DLD1 (cell line): ENCODE measurements around the gene JKAMP.

Experiments
- in situ Hi-C: cut with HindIII; loops from 2 replicates; pipeline ENCODE4 v1.10.0; 2017; ENCODE audit warnings: low sequenced_read_pairs

JKAMP gene

DNA sequence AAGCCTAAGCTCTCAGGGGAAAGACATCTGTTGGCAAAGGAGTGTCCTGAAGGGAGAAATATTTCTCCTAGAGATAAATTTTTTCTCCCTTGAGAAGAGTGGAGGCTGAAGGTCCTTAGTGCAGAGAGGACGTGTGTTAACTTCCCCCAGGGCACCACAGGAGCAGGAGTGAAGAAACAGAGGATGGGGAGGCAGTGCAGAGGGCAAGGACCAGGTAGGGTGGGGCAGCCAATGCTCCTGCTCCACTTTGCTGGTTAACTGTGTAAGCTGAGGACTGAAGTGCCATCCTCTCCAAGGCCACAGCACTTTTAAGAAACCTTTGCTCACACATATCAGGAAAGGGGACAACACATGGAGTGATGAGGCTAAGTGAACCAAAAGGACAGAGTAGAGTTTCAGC is 4.2 kb upstream of the JKAMP start:
- in situ Hi-C loops = no loop called here

DNA sequence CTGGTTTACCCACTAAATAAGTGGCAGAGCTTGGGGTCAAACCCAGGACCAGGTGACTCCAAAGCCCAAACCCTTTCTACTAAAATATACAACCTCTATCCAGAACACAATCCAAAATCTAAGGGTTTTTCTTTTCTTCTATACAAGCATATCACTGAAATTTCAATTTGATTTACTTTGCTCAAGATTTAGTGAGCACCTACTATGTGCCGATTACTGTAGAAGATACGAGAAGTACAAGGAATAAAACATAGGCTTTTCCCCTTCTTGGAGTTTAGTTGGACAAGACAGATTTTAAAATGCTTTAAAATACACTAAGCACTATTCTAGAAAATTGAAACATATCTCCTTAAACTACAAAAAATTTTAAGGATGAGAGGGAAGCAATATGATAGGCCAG is 2.9 kb upstream of the JKAMP start:
- in situ Hi-C loops = no loop called here

DNA sequence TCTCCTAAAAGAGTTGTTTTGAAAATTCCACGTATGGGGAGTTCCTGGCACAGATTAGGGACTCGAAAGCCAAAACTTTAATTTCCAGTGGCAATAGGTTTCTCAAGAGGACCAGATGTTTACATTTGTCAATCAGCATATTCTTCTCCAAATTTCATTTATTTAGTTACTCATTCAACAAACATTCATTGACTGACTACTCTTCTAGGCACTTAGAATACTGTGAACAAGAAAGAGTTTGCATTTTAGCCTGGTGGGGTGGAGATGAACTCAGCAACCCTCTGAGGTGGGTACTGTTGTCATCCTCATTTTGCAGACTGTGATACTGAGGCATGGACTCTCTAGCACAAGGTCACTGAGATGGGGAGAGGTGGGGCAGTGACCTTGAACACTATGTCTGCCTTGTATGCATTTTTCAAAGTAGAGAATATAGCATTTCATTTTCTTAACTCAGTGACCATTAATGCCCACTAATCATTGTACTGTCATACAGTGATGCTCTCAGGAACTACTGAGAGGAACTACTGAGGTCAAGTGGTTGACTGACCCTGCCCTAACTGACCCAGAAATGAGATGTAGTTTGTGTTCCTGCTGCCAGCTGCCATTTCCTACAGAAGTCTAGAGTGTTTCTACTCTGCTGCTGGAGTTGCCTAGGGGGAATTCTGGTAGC is 2.3 kb upstream of the JKAMP start:
- in situ Hi-C loops = no loop called here

DNA sequence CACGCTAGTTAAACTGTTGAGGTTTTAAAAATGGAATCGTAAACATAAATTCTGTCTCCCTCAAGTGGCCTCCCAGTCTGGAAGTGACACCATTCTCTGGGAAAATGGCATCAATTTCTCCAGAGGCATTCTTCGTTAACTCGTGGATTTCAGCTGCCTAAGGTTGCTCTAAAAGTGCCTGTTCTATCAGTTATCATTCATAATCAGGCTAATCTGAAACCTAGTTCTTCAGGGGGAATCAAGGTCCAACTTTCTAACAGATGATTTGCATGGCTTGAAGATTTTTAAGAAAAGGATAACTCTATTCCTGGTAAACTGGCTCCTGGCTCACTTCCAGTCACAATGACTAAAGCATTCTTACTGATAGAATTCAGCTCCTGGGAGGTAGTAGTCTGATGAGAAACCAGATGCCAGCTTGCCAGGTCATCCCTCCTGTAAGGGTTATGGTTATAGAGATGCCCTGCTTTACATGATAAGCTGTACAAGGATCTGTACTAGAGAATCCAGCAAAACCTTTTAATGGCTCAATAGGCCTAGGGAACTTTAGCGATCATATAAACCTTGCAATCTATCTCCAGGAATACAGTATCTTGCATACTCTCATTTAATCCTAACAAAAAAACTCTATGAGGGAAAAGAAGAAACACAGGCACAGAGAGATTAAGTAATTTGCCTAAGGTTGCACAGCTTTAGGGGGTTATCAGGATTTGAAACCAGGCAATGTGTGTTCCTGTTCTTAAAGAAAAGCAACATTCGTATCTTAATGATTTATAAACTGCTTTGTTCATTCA is 1.6 kb upstream of the JKAMP start:
- in situ Hi-C loops = no loop called here

DNA sequence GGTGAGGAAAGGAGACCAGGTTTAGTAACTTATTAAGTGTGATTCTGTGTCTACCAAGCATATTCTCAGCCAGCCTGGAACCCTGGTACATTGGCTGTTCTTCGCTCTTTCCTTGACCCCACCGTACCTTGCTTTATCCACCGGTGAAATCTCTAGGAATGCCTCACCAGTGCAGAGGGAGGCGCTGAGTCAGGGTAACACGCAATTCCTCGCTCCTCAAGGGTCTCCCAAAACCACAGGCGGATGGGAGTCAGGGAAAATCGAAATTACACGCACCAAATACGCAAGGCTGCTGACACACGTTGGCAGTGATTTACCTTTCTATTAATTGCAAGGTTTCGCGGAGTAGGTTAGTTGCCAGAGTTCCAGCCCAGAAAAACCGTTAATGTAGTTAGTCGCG is 954 bp upstream of the JKAMP start:
- in situ Hi-C loops = no loop called here

DNA sequence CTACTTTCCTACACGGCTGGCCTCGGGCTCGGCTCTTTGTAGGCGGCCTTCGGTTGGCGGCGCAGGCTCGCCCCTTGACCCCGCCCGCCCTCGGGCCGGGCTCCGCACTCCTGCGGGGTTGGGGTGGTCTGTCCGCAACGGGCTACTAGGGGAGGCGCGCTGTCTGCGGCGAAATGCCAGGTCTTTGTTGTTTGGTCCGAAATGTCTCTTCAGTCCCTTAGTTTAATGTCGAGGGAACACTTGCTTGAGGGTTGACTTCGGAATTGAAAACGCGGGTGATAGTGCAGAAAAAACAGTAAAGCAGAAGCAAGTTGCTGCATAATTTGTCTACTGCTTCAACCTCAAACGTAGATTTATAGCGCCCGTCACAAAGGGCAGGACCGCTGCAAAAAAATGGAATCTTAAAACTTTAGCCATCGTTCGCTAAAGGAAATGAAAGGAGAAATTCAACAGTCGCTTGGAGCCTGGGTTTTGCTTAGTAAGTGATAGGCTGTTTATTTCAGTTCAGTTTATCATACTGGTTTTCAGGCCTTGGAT is 390 bp downstream of the JKAMP start:
- in situ Hi-C loops = no loop called here

DNA sequence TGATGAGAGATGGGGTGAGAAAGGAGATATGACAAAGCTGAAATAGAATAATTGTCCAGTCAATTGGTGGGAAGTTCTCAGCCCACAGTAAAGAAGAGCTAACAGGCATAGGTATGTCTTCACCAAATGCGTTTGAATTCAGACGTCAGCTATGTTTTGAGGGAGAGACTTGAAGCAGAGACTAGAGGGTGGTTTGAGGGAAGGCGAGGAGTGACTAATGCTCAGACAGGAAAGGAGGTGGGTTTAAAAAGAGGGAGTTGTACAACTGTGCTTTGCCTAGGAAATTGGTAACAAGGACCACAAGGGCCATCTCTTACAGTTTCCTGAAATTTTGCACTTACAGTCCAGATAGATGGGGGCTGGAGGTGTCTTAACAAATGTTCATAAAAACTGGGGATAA is 6.4 kb downstream of the JKAMP start:
- in situ Hi-C loops = no loop called here

DNA sequence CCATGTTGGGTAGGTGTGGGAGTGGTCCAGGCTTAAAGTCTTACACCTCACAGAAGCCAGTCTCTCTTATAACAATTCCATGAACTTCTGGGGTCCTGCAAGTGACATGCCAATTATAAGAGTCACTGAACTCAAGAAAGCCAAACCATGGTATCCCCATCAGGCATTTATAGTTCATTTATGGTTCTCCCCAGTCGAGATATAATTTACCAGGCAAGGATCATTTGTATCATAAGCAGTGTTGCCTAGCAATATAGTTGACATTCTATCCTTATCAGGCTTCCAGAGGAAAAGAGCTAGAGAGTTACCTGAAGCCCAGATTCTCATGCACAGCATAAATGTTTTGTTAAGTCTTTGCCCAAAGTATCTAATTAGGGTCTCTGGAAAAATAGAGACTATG is 8.1 kb downstream of the JKAMP start:
- in situ Hi-C loops = no loop called here

DNA sequence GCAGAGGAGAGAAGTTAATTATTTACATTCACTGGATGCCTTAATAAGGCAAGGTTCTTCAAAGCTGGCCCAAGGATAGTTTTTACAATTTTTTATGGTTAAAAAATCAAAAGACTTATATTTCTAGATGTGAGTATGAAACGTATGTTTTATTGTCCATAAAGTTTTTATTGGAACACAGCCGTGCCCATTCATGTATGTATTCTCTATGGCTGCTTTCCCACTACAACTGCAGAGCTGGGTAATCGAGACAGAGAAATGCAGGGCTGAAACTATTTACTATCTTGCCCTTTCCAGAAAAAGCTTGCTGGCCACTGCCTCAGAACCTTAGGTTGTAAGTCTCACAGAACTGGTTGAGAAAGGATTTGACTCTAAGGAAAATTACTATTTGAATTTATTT is 16.4 kb downstream of the JKAMP start:
- in situ Hi-C loops = no loop called here

DNA sequence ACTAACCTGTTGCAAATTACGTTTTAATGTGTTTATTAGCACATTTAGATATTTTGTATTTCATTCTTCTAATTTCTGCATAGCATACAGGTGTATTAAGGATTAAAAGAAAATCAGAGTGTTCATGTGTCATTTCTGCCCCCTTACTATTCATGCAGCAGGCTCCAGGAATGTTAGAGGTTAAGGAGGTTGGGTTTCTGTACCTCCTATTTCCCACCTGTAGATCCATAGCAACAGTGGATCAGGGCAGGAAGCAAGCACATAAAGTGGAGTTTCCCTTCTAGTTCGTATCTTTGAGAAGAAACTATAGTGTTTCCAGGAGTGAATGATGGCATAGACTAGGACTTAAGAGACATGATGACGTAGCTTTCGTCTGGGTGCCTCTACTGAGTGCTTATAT is 18.9 kb downstream of the JKAMP start:
- in situ Hi-C loops = no loop called here

DNA sequence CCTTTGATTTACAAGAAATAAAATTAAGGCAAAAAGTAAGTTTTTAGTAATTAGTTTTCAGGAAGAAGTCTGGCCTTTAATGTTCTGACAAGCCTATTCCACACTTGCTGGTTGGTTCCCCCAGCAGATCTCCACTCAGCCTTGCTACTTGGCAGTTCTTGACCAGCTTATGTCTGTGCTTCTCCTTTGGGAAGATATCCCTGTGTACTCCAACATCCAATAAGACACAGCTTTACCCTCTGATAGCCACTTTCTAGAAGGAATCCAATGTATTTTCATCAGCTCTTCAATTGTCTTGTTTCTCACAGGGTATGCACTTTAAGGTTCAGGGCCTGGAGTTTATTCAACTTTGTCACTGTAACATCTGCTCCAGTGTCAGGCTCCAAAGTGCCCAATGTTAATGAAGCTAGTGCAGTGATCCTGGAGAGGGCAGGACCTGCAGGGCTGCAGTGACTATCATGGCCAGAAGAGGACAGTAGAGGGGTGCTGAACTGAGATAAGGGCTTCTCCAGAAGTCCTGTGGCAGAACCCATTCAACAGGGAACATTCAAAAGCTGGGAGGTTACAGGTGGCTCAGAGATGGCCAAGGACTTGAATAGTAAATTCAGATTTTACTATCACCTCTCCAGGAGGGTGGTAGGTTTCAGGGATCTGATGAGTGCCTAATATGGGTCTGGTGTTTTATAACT is 22.9 kb downstream of the JKAMP start:
- in situ Hi-C loops = no loop called here

DNA sequence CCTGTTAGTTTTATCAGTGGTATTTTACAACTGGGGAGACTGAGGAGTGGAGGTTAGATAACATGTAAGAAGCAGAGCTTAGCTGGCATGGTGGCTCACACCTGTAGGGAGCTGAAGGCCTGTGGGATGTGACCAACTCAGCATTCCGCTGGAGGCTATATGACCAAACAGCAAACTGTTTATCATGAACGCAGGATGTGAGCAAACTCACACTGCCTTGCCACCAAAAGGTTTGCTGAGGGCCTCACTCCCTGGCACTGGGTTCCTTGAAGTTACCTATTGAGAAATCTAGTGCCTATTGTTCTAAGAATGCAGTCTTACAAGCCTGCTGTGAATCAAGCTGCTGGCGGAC is 23.4 kb downstream of the JKAMP start:
- in situ Hi-C loops = no loop called here

DNA sequence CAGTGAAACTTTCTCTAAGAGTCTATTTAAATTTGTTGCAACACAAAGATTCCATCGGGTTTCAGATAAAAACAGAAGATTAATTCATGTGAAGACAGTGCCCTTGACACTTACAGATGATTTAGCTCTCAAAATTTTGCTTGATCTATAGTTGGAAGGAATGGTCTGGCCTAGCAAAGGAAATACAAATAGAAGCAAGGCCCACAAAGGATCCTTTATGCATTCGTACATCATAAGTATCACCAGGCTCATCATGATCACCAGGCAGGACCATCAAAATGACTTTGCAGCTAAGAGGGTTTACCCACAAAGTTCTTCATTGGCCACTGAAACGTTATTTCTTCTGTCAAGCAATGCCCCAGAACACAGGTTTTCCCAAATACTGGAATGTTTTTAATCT is 24.8 kb downstream of the JKAMP start:
- in situ Hi-C loops = no loop called here

DNA sequence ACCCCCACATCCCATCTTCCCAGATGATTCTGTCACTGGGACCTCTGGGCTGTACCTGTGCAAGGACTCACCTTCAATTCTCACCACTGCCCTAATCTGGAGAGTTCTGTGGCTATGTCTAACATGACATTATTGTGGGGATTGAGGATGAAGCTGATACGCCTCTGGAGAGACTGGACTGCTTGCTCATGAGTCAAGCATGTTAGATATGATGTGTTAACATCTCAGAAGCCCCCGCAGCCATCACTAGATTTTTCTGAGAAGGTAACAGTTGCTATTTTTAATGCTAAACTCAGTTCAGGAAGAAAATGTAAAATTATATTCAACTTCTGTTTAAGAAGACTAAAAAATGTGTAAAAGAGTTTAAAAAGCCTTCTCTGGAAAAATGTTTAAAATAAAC is 25.7 kb downstream of the JKAMP start:
- in situ Hi-C loops = no loop called here

DNA sequence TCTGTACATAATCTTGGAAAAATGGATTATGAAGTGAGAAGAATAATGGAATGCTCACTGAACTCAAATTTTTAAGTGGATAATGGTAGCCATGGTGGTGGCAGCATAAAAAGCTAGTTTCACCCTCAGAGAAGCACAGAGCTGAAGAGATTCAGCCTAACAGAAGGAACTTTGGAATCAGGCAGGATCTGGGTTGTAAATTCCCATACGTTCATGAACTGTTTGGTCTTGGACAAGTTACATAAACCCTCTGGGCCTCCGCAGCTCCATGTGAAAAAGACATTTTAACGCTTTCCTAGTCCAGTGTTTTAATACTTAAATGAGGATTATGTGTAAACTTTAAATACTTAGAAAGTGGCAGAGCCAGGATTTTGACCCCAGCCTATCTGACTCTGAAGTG is 26.6 kb downstream of the JKAMP start:
- in situ Hi-C loops = no loop called here

DNA sequence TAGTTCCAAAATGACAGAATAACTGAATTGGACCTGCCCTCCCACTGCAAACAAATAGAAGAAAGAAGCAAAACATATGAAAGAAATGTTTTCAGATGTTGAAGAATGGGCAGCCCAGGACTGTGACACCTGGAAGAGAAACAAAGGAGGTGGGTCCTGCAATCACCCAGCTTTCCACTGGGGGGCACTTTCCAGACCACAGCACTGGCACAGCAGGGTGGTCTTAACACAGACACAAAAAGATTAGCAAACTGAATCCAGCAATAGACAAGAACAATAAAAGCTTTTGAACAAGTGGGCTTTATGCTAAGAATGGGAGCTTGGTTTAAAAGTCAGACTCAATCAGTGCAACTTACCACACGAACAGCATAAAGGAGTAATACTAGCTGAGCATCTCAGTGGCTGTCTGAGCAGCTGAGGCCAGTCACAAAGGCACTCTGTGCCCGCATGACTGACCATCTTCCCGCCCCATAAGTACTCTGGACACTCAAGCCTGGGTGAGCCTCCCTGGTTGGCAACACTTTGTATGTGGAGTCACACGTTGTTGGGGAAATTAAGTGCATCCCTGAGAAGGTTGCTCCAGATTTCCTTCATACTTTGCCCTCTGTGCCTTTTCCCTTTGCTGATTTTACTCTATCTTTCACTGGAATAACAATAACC is 27.7 kb downstream of the JKAMP start:
- in situ Hi-C loops = no loop called here

DNA sequence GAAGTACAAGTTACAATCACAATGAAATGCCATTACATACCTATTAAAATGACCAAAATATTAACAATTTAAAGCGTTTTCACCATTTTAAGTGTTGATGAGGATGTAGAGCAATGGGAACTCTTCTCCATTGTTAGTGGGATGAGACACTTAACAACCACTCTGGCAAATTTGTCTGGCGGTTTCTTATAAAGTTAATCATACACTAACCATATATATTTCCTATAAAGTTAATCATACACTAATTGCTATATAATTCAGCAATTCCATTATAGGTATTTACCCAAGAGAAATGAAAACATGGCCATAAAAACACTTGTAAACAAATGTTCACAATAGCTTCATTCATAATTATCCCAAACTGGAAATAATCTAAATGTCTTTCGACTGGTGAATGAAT is 35.9 kb downstream of the JKAMP start:
- in situ Hi-C loops = no loop called here

DNA sequence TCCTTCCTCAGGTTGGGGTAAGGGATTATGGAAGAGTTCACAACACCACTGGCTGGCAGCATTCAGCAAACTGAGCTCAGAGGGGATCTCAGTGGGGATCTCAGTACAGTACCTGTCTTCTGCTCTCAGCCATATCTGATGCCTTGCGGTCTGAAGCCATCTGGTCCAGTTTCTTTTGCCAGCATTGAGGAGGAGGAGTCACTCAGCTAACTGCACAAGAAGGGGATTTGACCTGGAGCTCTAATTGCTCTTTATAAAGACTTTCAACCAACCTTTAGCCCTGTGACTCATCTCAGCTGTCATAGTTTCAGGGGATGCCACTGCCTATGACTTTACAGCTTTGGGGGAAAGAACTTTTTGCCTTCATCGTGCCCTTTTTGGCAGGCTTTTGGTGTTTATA is 44.9 kb downstream of the JKAMP start:
- in situ Hi-C loops = no loop called here

DNA sequence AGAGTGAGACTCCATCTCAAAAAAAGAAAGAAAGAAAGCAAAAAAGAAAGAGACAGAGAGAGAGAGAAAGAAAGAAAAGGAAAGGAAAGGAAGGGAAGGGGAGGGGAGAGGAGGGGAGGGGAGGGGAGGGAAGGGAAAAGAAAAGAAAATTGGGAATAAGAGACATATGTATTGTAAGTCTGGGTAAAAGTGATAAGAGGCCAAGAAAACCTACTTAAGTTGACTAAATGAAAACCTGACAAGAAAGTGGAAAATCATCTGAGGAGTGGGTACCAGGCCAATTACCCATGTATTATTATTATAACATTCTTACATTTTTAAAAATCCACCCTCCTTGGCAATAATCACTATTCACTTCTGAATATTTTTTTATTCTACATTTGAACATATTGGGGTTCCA is 46.0 kb downstream of the JKAMP start:
- in situ Hi-C loops = no loop called here

DNA sequence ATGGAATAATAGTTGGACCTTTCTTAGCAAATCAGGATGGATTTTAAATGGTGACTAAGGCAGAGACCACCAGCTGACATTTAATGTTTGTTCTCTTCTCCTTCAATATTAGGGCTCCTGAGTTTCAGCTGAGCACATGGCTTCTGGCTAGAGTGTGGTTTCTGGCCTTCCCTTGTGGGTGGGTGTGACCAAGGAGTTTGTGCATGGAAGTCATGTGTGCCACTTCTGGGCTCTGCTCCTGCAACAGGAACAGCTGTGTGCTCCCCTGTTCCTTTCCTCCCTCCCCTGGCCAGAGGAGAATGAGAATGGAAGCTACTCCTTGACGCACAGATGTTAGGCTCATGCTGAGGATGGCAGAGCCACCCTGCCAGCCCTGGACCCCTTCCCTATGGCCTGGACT is 48.1 kb downstream of the JKAMP start:
- in situ Hi-C loops = no loop called here

DNA sequence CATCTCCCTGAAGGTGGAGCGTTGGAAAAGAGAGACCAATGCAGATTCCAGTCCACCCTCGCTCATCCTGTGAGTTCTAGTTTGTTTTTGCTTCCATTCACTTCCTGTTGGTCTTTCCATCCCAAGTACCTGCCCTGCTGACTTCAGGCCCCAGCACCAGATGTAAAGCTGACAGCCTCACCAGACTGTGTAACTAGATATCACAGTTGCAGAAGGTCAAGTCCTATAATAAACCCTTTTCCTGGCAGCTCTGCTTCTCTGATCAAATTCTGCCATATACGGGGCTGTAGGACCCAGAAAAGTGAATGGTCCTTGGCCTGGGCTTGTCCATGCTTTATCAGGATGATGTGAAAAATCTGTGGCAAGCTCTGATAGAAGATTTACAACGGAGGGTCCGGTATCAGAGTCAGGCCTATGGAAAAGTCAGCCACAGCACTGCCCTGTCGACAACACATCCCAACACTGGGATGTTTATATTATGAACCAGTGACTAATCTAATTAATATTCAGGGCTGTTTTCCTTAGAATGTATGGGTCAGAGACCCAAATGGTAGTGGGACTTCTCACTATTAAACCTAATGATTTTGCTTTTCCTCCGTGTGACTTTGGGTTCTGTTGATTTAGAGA is 50.2 kb downstream of the JKAMP start:
- in situ Hi-C loops = no loop called here
